ENCODE data around the gene ACSL5. TPM values are rescaled to one million over a fixed set of nuclear protein-coding genes. Genes with fewer than 3 reads are reported as not detected.

ACSL5 gene
- total and polyA plus RNA-seq, 10 of the 15 experiments (the other 5 are each of a cell fraction or from before 2014, with no cell fraction given), result 22.3 to 57.0 (median 46.4) TPM

DNA sequence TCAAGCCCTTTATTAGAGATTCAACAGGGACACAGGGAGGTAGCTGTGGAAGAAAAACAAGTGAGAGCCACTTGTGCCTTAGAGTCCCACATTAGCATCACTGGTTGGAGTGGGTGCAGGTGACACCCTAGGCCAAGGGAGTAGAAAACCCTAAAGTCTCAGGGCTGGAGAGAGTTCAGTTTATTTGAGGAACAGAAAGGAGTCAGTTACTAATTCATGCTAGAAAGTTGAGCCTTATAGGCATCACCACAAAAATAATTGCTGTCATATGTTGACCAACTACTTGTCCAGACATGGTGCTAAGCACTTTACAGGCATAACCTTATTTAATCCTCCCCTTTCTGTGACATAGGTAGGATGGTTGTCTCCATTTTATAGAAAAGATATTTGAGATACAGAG, 20.9 kb upstream of the ACSL5 start:
- H3K79me2 ChIP-seq (ENCODE audit: control insufficient read depth, insufficient read depth, low read length), result no peaks in the 10 kb centered on the region
- no peak overlapping the region for H3K4me3 ChIP-seq
- H2AFZ ChIP-seq (ENCODE audit: control insufficient read depth, low read depth, low read length), result no peak overlapping the region
- H3K4me2 ChIP-seq (ENCODE audit: control insufficient read depth, insufficient read depth), result no peak overlapping the region
- DNase-seq (ENCODE audit: low read depth, low spot score) (no peak), ATAC-seq (no peak), FAIRE-seq (no peak)
- H3K4me1 ChIP-seq (ENCODE audit: control insufficient read depth, insufficient read depth, low read length), result no peaks in the 10 kb centered on the region
- RAD21 ChIA-PET (ENCODE audit: unreplicated experiment), result no interaction called here
- no peak for TF ChIP-seq NBN (IDR thresholded peaks at IDR 0.05)
- no peak for TF ChIP-seq NFXL1 (IDR thresholded peaks at IDR 0.05; ENCODE audit: borderline replicate concordance)
- no peak for TF ChIP-seq TCF3 (IDR thresholded peaks at IDR 0.05; ENCODE audit: borderline replicate concordance, insufficient read depth, low read depth, low read length)
- TF ChIP-seq MLLT1 (IDR thresholded peaks at IDR 0.05), result no peak
- TF ChIP-seq, protein P1, sequence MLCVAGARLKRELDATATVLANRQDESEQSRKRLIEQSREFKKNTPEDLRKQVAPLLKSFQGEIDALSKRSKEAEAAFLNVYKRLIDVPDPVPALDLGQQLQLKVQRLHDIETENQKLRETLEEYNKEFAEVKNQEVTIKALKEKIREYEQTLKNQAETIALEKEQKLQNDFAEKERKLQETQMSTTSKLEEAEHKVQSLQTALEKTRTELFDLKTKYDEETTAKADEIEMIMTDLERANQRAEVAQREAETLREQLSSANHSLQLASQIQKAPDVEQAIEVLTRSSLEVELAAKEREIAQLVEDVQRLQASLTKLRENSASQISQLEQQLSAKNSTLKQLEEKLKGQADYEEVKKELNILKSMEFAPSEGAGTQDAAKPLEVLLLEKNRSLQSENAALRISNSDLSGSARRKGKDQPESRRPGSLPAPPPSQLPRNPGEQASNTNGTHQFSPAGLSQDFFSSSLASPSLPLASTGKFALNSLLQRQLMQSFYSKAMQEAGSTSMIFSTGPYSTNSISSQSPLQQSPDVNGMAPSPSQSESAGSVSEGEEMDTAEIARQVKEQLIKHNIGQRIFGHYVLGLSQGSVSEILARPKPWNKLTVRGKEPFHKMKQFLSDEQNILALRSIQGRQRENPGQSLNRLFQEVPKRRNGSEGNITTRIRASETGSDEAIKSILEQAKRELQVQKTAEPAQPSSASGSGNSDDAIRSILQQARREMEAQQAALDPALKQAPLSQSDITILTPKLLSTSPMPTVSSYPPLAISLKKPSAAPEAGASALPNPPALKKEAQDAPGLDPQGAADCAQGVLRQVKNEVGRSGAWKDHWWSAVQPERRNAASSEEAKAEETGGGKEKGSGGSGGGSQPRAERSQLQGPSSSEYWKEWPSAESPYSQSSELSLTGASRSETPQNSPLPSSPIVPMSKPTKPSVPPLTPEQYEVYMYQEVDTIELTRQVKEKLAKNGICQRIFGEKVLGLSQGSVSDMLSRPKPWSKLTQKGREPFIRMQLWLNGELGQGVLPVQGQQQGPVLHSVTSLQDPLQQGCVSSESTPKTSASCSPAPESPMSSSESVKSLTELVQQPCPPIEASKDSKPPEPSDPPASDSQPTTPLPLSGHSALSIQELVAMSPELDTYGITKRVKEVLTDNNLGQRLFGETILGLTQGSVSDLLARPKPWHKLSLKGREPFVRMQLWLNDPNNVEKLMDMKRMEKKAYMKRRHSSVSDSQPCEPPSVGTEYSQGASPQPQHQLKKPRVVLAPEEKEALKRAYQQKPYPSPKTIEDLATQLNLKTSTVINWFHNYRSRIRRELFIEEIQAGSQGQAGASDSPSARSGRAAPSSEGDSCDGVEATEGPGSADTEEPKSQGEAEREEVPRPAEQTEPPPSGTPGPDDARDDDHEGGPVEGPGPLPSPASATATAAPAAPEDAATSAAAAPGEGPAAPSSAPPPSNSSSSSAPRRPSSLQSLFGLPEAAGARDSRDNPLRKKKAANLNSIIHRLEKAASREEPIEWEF (IDR thresholded peaks at IDR 0.05; ENCODE audit: insufficient replicate concordance, low read depth, low read length), result no peak
- no peak for TF ChIP-seq FOXM1 (IDR thresholded peaks at IDR 0.05; ENCODE audit: low read depth, low read length)
- no peak for TF ChIP-seq NFYA (IDR thresholded peaks at IDR 0.05; ENCODE audit: borderline replicate concordance, low read depth, low read length)
- POLR2A ChIA-PET, result no interaction called here
- BruUV-seq (replicated peaks), result no TSS peak
- no peaks in the 10 kb centered on the region for H3K27me3 ChIP-seq (replicated peaks in 1 of 2; ENCODE audit: control insufficient read depth in 2 of 2, insufficient read depth in 2 of 2, low read length in 1 of 2)
- no peaks in the 10 kb centered on the region for H3K36me3 ChIP-seq (ENCODE audit: control insufficient read depth in 2 of 2, insufficient read depth in 2 of 2, low read length in 1 of 2)
- intact Hi-C loops (cut with micrococcal nuclease; ENCODE audit: unreplicated experiment) (no loop called here), in situ Hi-C loops (cut with MboI) (no loop called here)
- H3K27ac ChIP-seq (ENCODE audit: control insufficient read depth, insufficient read depth), result no peak overlapping the region
- CTCF ChIA-PET, result no interaction called here
- SMC1A ChIA-PET (ENCODE audit: uncharacterized antibody, unreplicated experiment), result no interaction called here
- no peaks in the 10 kb centered on the region for H3K9me3 ChIP-seq (replicated peaks; ENCODE audit: control insufficient read depth, insufficient read depth, low read length)
- H3K9ac ChIP-seq (ENCODE audit: control insufficient read depth, insufficient read depth, low read length), result no peak overlapping the region
- H4K20me1 ChIP-seq (ENCODE audit: control insufficient read depth, insufficient read depth), result no peaks in the 10 kb centered on the region

Measured in GM12878 (cell line).